H1 (cell line): Measurements from ENCODE around the gene CXorf49B. TPM values are rescaled to one million over a fixed set of nuclear protein-coding genes. Genes with fewer than 3 reads are reported as not detected.
"Not testable (repeated sequence)": the region's sequence is repeated elsewhere in the genome, so short reads cannot be mapped to it uniquely, and the experiment has no call there.

ENCODE experiments used
- CTCF ChIA-PET: fragments of 300-600 bp; sonication (Branson Sonifier 250); formaldehyde crosslinking; loops from one replicate; lab custom pipeline; 2021; ENCODE audit not compliant: partially characterized antibody; lab: Charles Lee
- POLR2A ChIA-PET: fragments of 300-600 bp; sonication (Branson Sonifier 250); formaldehyde crosslinking; loops from one replicate; lab custom pipeline; 2021; ENCODE audit warnings: inconsistent platforms; ENCODE audit not compliant: partially characterized antibody; lab: Charles Lee
- DNase-seq, 2 experiments: peaks; one replicate each; pipeline versions ENCODE4 v3.0.0 to v3.0.0-alpha.2; 2010 to 2022; ENCODE audit warnings: low spot score in 2 of 2, low read depth in 1 of 2, mixed read lengths in 1 of 2
- FAIRE-seq: peaks from 2 replicates; lab custom pipeline; 2011; peaks lifted over from hg19 to GRCh38; lab: Jason Lieb, UNC
- H2AFZ ChIP-seq: 2 replicates; pipeline ENCODE4 v1.8.1; 2012; ENCODE audit warnings: low read length, inconsistent platforms
- H2AK5ac ChIP-seq: 2 replicates; pipeline ENCODE4 v1.6.1; 2013; ENCODE audit warnings: low read depth, low read length
- H2BK120ac ChIP-seq: replicated peaks from 2 replicates; pipeline ENCODE3; 2013; ENCODE audit warnings: low read depth, low read length, inconsistent platforms
- H2BK12ac ChIP-seq: 2 replicates; pipeline ENCODE4 v1.6.1; 2013; ENCODE audit warnings: low read depth, low read length
- H2BK15ac ChIP-seq: 2 replicates; pipeline ENCODE4 v1.6.1; 2013; ENCODE audit warnings: low read length
- H2BK20ac ChIP-seq: 2 replicates; pipeline ENCODE4 v1.6.1; 2013; ENCODE audit warnings: low read length
- H2BK5ac ChIP-seq: 2 replicates; pipeline ENCODE4 v1.6.1; 2013; ENCODE audit warnings: low read depth, low read length
- H3K14ac ChIP-seq: 2 replicates; pipeline ENCODE4 v1.6.1; 2013; ENCODE audit warnings: inconsistent platforms; ENCODE audit not compliant: insufficient read length
- H3K18ac ChIP-seq: 2 replicates; pipeline ENCODE4 v1.6.1; 2013; ENCODE audit warnings: low read length; ENCODE audit errors: extremely low read depth
- H3K23ac ChIP-seq: 2 replicates; pipeline ENCODE4 v1.6.1; 2013; ENCODE audit warnings: inconsistent platforms; ENCODE audit not compliant: insufficient read length
- H3K23me2 ChIP-seq: 2 replicates; pipeline ENCODE4 v1.6.1; 2013; ENCODE audit warnings: low read depth, low read length
- H3K27ac ChIP-seq: 2 replicates; pipeline ENCODE4 v1.6.1; 2011; ENCODE audit warnings: low read depth, low read length, inconsistent platforms
- H3K27me3 ChIP-seq, 4 experiments: replicated peaks in 1 of 4; 1 replicate in 1 of 4; 2 replicates in 3 of 4; pipeline versions ENCODE4 v1.6.1 to v1.8.1; 2011 to 2013; ENCODE audit warnings: low read length in 3 of 4, mild to moderate bottlenecking in 3 of 4, inconsistent platforms in 2 of 4, mixed read lengths in 2 of 4, moderate library complexity in 1 of 4; ENCODE audit not compliant: control insufficient read depth in 3 of 4, insufficient read depth in 3 of 4; ENCODE audit errors: extremely low read depth in 1 of 4
- H3K36me3 ChIP-seq, 4 experiments: 2 replicates each; pipeline versions ENCODE4 v1.6.1 to v1.8.1; 2011 to 2013; ENCODE audit warnings: mild to moderate bottlenecking in 4 of 4, low read length in 3 of 4, moderate library complexity in 2 of 4, control low read depth in 1 of 4, inconsistent platforms in 1 of 4; ENCODE audit not compliant: insufficient read depth in 4 of 4, control insufficient read depth in 2 of 4
- H3K4ac ChIP-seq: replicated peaks from 2 replicates; pipeline ENCODE3; 2013; ENCODE audit warnings: low read length, low read depth, mixed read lengths, inconsistent platforms; ENCODE audit not compliant: insufficient read length
- H3K4me1 ChIP-seq, 4 experiments: replicated peaks in 1 of 4; 1 replicate in 1 of 4; 2 replicates in 3 of 4; pipeline versions ENCODE4 v1.6.1 to v1.8.1; 2011 to 2013; ENCODE audit warnings: low read length in 3 of 4, inconsistent platforms in 2 of 4, mixed read lengths in 1 of 4; ENCODE audit not compliant: insufficient read depth in 4 of 4, control insufficient read depth in 3 of 4
- H3K4me2 ChIP-seq, 2 experiments: 2 replicates each; pipeline versions ENCODE4 v1.6.1 to v1.8.1; 2011 to 2013; ENCODE audit warnings: low read depth in 2 of 2, low read length in 2 of 2, control low read depth in 1 of 2, inconsistent platforms in 1 of 2, mild to moderate bottlenecking in 1 of 2; ENCODE audit not compliant: insufficient read depth in 1 of 2
- H3K4me3 ChIP-seq, 4 experiments: fragments of 200-600, 300-600 bp in 1 of 4; sonication (generic), shearing (Covaris generic), sonication (Bioruptor Twin) in 1 of 4; 2 replicates each; pipeline versions ENCODE4 v1.5.1 to v1.8.1; 2011 to 2016; ENCODE audit warnings: low read length in 4 of 4, low read depth in 3 of 4, control low read depth in 2 of 4, inconsistent platforms in 2 of 4, mild to moderate bottlenecking in 2 of 4, mixed read lengths in 1 of 4, moderate library complexity in 1 of 4; ENCODE audit not compliant: insufficient read depth in 2 of 4; ENCODE audit errors: extremely low read depth in 1 of 4
- H3K56ac ChIP-seq: replicated peaks from 2 replicates; pipeline ENCODE3; 2013; ENCODE audit warnings: low read depth, mild to moderate bottlenecking, mixed read lengths, low read length, inconsistent platforms; ENCODE audit not compliant: insufficient read length
- H3K79me1 ChIP-seq: 2 replicates; pipeline ENCODE4 v1.6.1; 2013; ENCODE audit warnings: low read depth, low read length, control low read depth
- H3K79me2 ChIP-seq, 2 experiments: 2 replicates each; pipeline versions ENCODE4 v1.6.1 to v1.8.1; 2012 to 2013; ENCODE audit warnings: low read length in 2 of 2, mild to moderate bottlenecking in 2 of 2, inconsistent platforms in 1 of 2; ENCODE audit not compliant: insufficient read depth in 2 of 2, control insufficient read depth in 1 of 2
- H3K9ac ChIP-seq, 4 experiments: replicated peaks in 1 of 4; 1 replicate in 1 of 4; 2 replicates in 3 of 4; pipeline versions ENCODE4 v1.6.1 to v1.8.1; 2011 to 2013; ENCODE audit warnings: low read depth in 3 of 4, low read length in 3 of 4, control low read depth in 2 of 4, mild to moderate bottlenecking in 2 of 4, moderate library complexity in 2 of 4, inconsistent platforms in 1 of 4; ENCODE audit errors: extremely low read depth in 1 of 4
- H3K9me3 ChIP-seq, 2 experiments: 2 replicates each; pipeline versions ENCODE4 v1.6.1 to v1.8.1; 2012 to 2013; ENCODE audit warnings: mild to moderate bottlenecking in 2 of 2, moderate library complexity in 2 of 2, control low read depth in 1 of 2, inconsistent platforms in 1 of 2, low read depth in 1 of 2, low read length in 1 of 2, mixed read lengths in 1 of 2; ENCODE audit not compliant: insufficient read depth in 2 of 2
- H4K20me1 ChIP-seq, 2 experiments: replicated peaks in 1 of 2; 2 replicates each; pipeline versions ENCODE3 to v1.8.1; 2011 to 2013; ENCODE audit warnings: inconsistent platforms in 2 of 2, low read length in 2 of 2, mild to moderate bottlenecking in 1 of 2; ENCODE audit not compliant: insufficient read depth in 2 of 2, control insufficient read depth in 1 of 2
- H4K5ac ChIP-seq: 2 replicates; pipeline ENCODE4 v1.6.1; 2013; ENCODE audit warnings: low read length, low read depth, mixed read lengths, inconsistent platforms; ENCODE audit not compliant: insufficient read length
- H4K8ac ChIP-seq: 2 replicates; pipeline ENCODE4 v1.8.0; 2013; ENCODE audit warnings: mild to moderate bottlenecking, moderate library complexity, low read length, inconsistent platforms; ENCODE audit not compliant: insufficient read depth; ENCODE audit errors: extremely low read depth
- H4K91ac ChIP-seq: replicated peaks from 2 replicates; pipeline ENCODE3; 2013; ENCODE audit warnings: low read length, mixed read lengths, inconsistent platforms; ENCODE audit not compliant: insufficient read length
- WGBS, 2 experiments: shearing (Covaris generic) in 1 of 2; methylation state at CpG; one replicate each; pipeline versions ENCODE4 v1.1.6 to v1.1.7; 2013 to 2015; ENCODE audit warnings: low lambda C conversion rate in 2 of 2, mixed read lengths in 2 of 2, inconsistent platforms in 1 of 2, low coverage in 1 of 2, missing lambda C conversion rate in 1 of 2; ENCODE audit not compliant: insufficient replicate concordance in 2 of 2, insufficient coverage in 1 of 2, insufficient read length in 1 of 2; ENCODE audit errors: extremely low coverage in 1 of 2, missing lambda C conversion rate in 1 of 2; 5-methylcytosine and 5-hydroxymethylcytosine counted together
- long read RNA-seq, 2 experiments: library from RNA in 1 of 2; library from capped mRNA in 1 of 2; stranded (forward); transcript quantifications; one replicate each; pipeline ENCODE4 v2.0.0, GENCODE V29; 2021; ENCODE audit warnings: inconsistent platforms in 1 of 2
- polyA minus RNA-seq, 3 experiments: library from RNA; depleted of rRNA, polyadenylated mRNA; stranded (reverse); fragments of >200 nt; gene quantifications; 1 replicate in 2 of 3; 2 replicates in 1 of 3; pipeline ENCODE4 v1.2.3, GENCODE V29; 2011
- polyA plus RNA-seq, 7 experiments: library from polyadenylated mRNA; depleted of rRNA in 3 of 7; stranded (reverse) in 5 of 7; unstranded in 2 of 7; fragments of >200 nt in 5 of 7; fragments of 200-250 nt in 2 of 7; gene quantifications; 1 replicate in 5 of 7; 2 replicates in 1 of 7; 4 replicates in 1 of 7; pipeline versions ENCODE4 v1.2.1 to v1.2.3, GENCODE V29; 2011 to 2013; ENCODE audit warnings: missing spikeins in 2 of 7, mixed read lengths in 2 of 7
- total RNA-seq: library from RNA; stranded (reverse); fragmentation: NEBNext Ultra II Directional; extraction: Animal tissue kit (Norgen Biotek cat#: 25700); gene quantifications from 2 replicates; pipeline ENCODE4 v1.2.1, GENCODE V29; 2021

Gene CXorf49B
- total RNA-seq (not detected in 2 replicates), polyA plus RNA-seq (2011; rRNA removed) (not detected in 2 replicates), polyA minus RNA-seq (2011; rRNA and poly(A)+ RNA removed) (not detected in 2 replicates)
- not detected for polyA plus RNA-seq (2011; cell fraction: cytosol; rRNA removed)
- not detected for polyA plus RNA-seq (2011; cell fraction: nucleus; rRNA removed)
- polyA plus RNA-seq (2012, experiment 1 of 2), result not detected in 4 replicates
- polyA plus RNA-seq (2012, experiment 2 of 2), result not detected
- polyA plus RNA-seq (2013, experiment 1 of 2), result 0.04 TPM
- not detected for polyA plus RNA-seq (2013, experiment 2 of 2)
- polyA minus RNA-seq (2011; cell fraction: cytosol; rRNA and poly(A)+ RNA removed), result not detected
- polyA minus RNA-seq (2011; cell fraction: nucleus; rRNA and poly(A)+ RNA removed), result not detected
- long read RNA-seq, experiment 1, result 0 reads
- long read RNA-seq, experiment 2, result 0 reads

GRCh38 chrX:71763049-71763448 is at the start of gene CXorf49B:
Gene CXorf49B, plus strand, starts transcription at chrX:71763349. Its CDS starts 75 bp downstream, at chrX:71763424.
- H3K9me3 ChIP-seq, H3K4me1 ChIP-seq, DNase-seq, H3K79me2 ChIP-seq, H2BK120ac ChIP-seq, H3K56ac ChIP-seq, H3K4me3 ChIP-seq, H4K91ac ChIP-seq, H3K36me3 ChIP-seq, H2AFZ ChIP-seq, POLR2A ChIA-PET, H2AK5ac ChIP-seq, H3K27me3 ChIP-seq, FAIRE-seq, H4K5ac ChIP-seq, H2BK5ac ChIP-seq, CTCF ChIA-PET, H3K14ac ChIP-seq, H2BK12ac ChIP-seq, H3K18ac ChIP-seq, H3K27ac ChIP-seq, H3K79me1 ChIP-seq, H4K8ac ChIP-seq, H2BK15ac ChIP-seq, H3K9ac ChIP-seq, H4K20me1 ChIP-seq, H3K4me2 ChIP-seq, H2BK20ac ChIP-seq, H3K23ac ChIP-seq, H3K4ac ChIP-seq, H3K23me2 ChIP-seq: not testable (repeated sequence)
- no CpG with 5 or more reads among the region's 34 CpGs for WGBS, 2 experiments

GRCh38 chrX:71714064-71714463 is 49.1 kb upstream of the CXorf49B start:
- H3K79me2 ChIP-seq, H2BK5ac ChIP-seq, H4K5ac ChIP-seq, H2BK20ac ChIP-seq, H3K4me1 ChIP-seq, H3K27ac ChIP-seq, H4K8ac ChIP-seq, H3K14ac ChIP-seq, H3K23ac ChIP-seq, H3K23me2 ChIP-seq, H2BK120ac ChIP-seq, POLR2A ChIA-PET, H3K36me3 ChIP-seq, H3K4me2 ChIP-seq, H2BK15ac ChIP-seq, H4K91ac ChIP-seq, CTCF ChIA-PET, H3K4me3 ChIP-seq, H2AK5ac ChIP-seq, H3K27me3 ChIP-seq, H2BK12ac ChIP-seq, H3K18ac ChIP-seq, DNase-seq, H3K56ac ChIP-seq, H2AFZ ChIP-seq, FAIRE-seq, H3K9ac ChIP-seq, H3K4ac ChIP-seq, H3K9me3 ChIP-seq, H4K20me1 ChIP-seq, H3K79me1 ChIP-seq: not testable (repeated sequence)
- no CpG with 5 or more reads among the region's 14 CpGs for WGBS, 2 experiments
